ENCODE data around the gene TMEM69. TPM values are rescaled to one million over a fixed set of nuclear protein-coding genes. Genes with fewer than 3 reads are reported as not detected.
"Not testable (repeated sequence)": the region's sequence is repeated elsewhere in the genome, so short reads cannot be mapped to it uniquely, and the experiment has no call there.

The TMEM69 gene
- total and polyA plus RNA-seq, 4 donors = 8.0 to 13.0 (median 12.0) TPM

DNA sequence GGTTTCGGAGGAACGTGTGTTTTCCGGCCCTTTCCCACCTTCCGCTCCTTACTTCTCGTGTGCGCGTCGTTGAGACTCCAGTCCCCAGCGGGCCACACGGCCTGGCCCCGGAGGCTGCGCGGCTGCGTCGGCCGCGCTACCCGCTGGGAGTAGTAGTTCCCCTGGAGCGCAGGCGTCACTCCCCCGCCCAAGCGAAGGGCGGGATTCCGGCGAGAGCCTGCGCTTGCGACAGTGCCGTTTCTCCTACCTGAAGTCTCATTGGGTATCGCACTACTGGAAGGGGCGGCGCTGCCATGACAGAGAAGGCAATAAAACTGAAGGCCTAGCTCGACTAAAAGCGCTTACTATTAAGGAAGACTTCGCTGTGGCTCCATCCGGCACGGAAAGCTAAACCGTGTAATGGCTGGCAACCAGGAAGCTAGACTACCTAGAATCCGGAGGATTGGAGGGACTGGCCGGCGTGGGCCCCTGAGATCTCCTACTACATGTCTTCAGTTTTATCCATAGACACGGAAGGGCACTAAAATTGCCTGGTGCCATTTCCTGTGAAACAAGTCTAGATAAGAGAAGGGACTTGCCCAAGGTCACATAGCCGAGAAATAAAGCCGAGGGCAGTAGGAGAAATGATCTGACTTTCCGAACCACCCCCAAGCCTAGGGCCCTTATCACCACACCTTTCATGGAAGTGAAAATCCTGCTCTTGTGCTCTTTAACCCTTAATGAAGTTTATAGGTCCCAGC is 797 bp upstream of the TMEM69 start:
- peaks cover 0 to 8% (median 0%) of the 10 kb centered on the region in 4 donors for H3K36me3 ChIP-seq (ENCODE audit: control insufficient read depth in 4 of 4, insufficient read depth in 3 of 4, low read depth in 1 of 4, low read length in 3 of 4)
- TF ChIP-seq GABPA (IDR thresholded peaks at IDR 0.05 in 1 of 2, conservative IDR thresholded peaks at IDR 0.05 in 1 of 2) (peak in 1 of 2 donors; percentile 75), HNF4G (IDR thresholded peaks at IDR 0.05) (no peak), SP1 (IDR thresholded peaks at IDR 0.05) (peak; percentile 75), EGR1 (IDR thresholded peaks at IDR 0.05; ENCODE audit: low read depth in 2 of 2) (peak; percentile 54 to 66), RXRA (IDR thresholded peaks at IDR 0.05) (no peak), TAF1 (conservative IDR thresholded peaks at IDR 0.05) (peak; percentile 95), RAD21 (IDR thresholded peaks at IDR 0.05) (no peak), JUND (IDR thresholded peaks at IDR 0.05) (peak in 1 of 2 donors; percentile 18), FOXA1 (IDR thresholded peaks at IDR 0.05) (peak; percentile 8), NR2F2 (IDR thresholded peaks at IDR 0.05) (no peak), HNF4A (conservative IDR thresholded peaks at IDR 0.05) (no peak), YY1 (IDR thresholded peaks at IDR 0.05) (peak; percentile 90), FOXA2 (IDR thresholded peaks at IDR 0.05) (no peak)
- TF ChIP-seq, protein P1, sequence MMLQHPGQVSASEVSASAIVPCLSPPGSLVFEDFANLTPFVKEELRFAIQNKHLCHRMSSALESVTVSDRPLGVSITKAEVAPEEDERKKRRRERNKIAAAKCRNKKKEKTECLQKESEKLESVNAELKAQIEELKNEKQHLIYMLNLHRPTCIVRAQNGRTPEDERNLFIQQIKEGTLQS (IDR thresholded peaks at IDR 0.05) = no peak
- TF ChIP-seq, protein P2, sequence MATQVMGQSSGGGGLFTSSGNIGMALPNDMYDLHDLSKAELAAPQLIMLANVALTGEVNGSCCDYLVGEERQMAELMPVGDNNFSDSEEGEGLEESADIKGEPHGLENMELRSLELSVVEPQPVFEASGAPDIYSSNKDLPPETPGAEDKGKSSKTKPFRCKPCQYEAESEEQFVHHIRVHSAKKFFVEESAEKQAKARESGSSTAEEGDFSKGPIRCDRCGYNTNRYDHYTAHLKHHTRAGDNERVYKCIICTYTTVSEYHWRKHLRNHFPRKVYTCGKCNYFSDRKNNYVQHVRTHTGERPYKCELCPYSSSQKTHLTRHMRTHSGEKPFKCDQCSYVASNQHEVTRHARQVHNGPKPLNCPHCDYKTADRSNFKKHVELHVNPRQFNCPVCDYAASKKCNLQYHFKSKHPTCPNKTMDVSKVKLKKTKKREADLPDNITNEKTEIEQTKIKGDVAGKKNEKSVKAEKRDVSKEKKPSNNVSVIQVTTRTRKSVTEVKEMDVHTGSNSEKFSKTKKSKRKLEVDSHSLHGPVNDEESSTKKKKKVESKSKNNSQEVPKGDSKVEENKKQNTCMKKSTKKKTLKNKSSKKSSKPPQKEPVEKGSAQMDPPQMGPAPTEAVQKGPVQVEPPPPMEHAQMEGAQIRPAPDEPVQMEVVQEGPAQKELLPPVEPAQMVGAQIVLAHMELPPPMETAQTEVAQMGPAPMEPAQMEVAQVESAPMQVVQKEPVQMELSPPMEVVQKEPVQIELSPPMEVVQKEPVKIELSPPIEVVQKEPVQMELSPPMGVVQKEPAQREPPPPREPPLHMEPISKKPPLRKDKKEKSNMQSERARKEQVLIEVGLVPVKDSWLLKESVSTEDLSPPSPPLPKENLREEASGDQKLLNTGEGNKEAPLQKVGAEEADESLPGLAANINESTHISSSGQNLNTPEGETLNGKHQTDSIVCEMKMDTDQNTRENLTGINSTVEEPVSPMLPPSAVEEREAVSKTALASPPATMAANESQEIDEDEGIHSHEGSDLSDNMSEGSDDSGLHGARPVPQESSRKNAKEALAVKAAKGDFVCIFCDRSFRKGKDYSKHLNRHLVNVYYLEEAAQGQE (IDR thresholded peaks at IDR 0.05) = peak; percentile 93
- TF ChIP-seq, protein P3, sequence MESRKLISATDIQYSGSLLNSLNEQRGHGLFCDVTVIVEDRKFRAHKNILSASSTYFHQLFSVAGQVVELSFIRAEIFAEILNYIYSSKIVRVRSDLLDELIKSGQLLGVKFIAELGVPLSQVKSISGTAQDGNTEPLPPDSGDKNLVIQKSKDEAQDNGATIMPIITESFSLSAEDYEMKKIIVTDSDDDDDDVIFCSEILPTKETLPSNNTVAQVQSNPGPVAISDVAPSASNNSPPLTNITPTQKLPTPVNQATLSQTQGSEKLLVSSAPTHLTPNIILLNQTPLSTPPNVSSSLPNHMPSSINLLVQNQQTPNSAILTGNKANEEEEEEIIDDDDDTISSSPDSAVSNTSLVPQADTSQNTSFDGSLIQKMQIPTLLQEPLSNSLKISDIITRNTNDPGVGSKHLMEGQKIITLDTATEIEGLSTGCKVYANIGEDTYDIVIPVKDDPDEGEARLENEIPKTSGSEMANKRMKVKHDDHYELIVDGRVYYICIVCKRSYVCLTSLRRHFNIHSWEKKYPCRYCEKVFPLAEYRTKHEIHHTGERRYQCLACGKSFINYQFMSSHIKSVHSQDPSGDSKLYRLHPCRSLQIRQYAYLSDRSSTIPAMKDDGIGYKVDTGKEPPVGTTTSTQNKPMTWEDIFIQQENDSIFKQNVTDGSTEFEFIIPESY (IDR thresholded peaks at IDR 0.05) = peak; percentile 90
- TF ChIP-seq, protein P4, sequence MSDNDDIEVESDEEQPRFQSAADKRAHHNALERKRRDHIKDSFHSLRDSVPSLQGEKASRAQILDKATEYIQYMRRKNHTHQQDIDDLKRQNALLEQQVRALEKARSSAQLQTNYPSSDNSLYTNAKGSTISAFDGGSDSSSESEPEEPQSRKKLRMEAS (IDR thresholded peaks at IDR 0.05) = peak; percentile 69
- TF ChIP-seq, protein P5, sequence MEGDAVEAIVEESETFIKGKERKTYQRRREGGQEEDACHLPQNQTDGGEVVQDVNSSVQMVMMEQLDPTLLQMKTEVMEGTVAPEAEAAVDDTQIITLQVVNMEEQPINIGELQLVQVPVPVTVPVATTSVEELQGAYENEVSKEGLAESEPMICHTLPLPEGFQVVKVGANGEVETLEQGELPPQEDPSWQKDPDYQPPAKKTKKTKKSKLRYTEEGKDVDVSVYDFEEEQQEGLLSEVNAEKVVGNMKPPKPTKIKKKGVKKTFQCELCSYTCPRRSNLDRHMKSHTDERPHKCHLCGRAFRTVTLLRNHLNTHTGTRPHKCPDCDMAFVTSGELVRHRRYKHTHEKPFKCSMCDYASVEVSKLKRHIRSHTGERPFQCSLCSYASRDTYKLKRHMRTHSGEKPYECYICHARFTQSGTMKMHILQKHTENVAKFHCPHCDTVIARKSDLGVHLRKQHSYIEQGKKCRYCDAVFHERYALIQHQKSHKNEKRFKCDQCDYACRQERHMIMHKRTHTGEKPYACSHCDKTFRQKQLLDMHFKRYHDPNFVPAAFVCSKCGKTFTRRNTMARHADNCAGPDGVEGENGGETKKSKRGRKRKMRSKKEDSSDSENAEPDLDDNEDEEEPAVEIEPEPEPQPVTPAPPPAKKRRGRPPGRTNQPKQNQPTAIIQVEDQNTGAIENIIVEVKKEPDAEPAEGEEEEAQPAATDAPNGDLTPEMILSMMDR (IDR thresholded peaks at IDR 0.05; ENCODE audit: low read depth, low read length, missing input control) = no peak
- peaks cover 6 to 30% (median 19%) of the 10 kb centered on the region in 4 donors for H3K4me1 ChIP-seq (ENCODE audit: control insufficient read depth in 4 of 4, insufficient read depth in 4 of 4, low read length in 3 of 4)
- peak overlapping the region; percentile 96 to 100 for H3K9ac ChIP-seq (ENCODE audit: low read depth in 1 of 2, low read length in 2 of 2)
- H3K27ac ChIP-seq (ENCODE audit: low read depth in 1 of 2, low read length in 2 of 2) = peak overlapping the region; percentile 98 to 99
- peak overlapping the region; percentile 87 to 92 (median 92) for H3K4me3 ChIP-seq (ENCODE audit: low read depth in 1 of 3, low read length in 3 of 3)
- WGBS = under 1% methylated on average over 44 of the region's 44 CpGs
- H3K9me3 ChIP-seq (ENCODE audit: control insufficient read depth in 4 of 4, low read length in 3 of 4) = no peaks in the 10 kb centered on the region
- DNase-seq (ENCODE audit: low spot score) = peak; percentile 93
- no peaks in the 10 kb centered on the region for H3K27me3 ChIP-seq (ENCODE audit: control insufficient read depth in 4 of 4, insufficient read depth in 4 of 4, low read length in 3 of 4)

DNA sequence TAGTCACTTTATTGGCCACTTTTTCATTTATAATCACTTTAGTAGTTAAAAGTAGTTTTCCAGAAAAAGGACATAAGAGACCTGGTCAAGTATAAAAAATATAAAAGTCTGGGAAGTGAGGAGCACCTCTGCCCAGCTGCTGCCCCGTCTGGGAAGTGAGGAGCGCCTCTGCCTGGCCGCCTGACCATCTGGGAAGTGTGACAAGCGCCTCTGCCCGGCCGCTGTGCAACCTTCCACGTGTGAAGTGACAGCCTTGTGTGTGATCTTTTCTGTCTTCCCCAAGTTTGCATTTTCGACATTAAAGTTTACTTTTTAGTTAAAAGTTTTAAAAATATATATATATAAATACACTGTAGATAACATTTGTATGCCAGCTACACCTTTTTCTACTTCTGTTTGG is 5.8 kb downstream of the TMEM69 start:
- peaks cover 9 to 33% (median 12%) of the 10 kb centered on the region in 4 donors for H3K36me3 ChIP-seq (ENCODE audit: control insufficient read depth in 4 of 4, insufficient read depth in 3 of 4, low read depth in 1 of 4, low read length in 3 of 4)
- H3K4me3 ChIP-seq (ENCODE audit: low read depth in 1 of 3, low read length in 3 of 3); H3K4me1 ChIP-seq (ENCODE audit: control insufficient read depth in 4 of 4, insufficient read depth in 4 of 4, low read length in 3 of 4); DNase-seq (ENCODE audit: low spot score); H3K9me3 ChIP-seq (ENCODE audit: control insufficient read depth in 4 of 4, low read length in 3 of 4); H3K9ac ChIP-seq (ENCODE audit: low read depth in 1 of 2, low read length in 2 of 2); H3K27ac ChIP-seq (ENCODE audit: low read depth in 1 of 2, low read length in 2 of 2); H3K27me3 ChIP-seq (ENCODE audit: control insufficient read depth in 4 of 4, insufficient read depth in 4 of 4, low read length in 3 of 4): not testable (repeated sequence)
- WGBS = 85% methylated on average over 8 of the region's 8 CpGs

All from liver (tissue), 9 donors.